NOMO-1 (cell line): ENCODE data around the gene RAPGEF3.

Experiments
- DNase-seq, 2 experiments: peaks; one replicate each; lab custom pipeline; 2025; ENCODE audit not compliant: unreplicated experiment in 2 of 2; lab: John Stamatoyannopoulos, UW

RAPGEF3 gene

GRCh38 chr12:47725893-47726292 lies 32.8 kb downstream of the RAPGEF3 start:
- DNase-seq = no peak

- no peak for DNase-seq
These were observed 33.4 kb downstream of the RAPGEF3 start, which contains the start of gene ENDOU for GRCh38 chr12:47725091-47725772. TSS of gene ENDOU (minus strand) at chr12:47725490. CDS start at chr12:47725413, 77 bp downstream.

DNA sequence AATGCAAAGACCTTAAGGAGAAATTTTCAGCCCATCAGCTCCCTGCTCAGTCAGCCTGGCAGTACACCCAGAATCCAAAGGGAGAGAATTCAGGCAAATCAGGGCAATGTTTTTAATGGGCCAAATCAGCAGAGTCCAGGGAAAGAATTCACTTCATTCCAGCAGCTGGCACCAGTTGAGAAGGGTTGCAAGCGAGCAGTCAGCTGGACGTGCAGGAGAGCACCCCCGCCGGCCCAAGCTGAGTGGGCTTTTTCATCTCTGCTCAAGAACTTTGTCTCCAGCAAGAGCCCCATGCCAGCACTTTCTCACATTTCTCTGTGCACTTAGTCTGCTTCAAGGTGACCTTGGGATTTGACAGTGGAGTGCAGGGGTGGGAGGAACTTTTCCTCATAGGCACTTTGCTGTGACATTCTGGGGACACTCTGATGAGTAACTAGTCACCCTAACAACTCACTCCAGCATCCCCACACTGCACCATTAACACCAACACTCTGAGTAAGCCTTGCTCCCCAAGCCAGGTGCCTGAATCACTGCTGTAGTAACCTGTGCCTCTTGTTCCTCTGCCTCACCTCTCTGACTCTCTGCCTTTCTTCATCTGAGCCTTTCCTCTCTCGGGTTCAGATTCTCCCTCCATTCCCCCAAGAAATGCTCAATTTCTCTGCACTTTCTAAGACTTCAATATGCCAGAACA lies 35.6 kb downstream of the RAPGEF3 start:
- no peak for DNase-seq

- no peak for DNase-seq
These were observed 36.4 kb downstream of the RAPGEF3 start for GRCh38 chr12:47722136-47722834.

GRCh38 chr12:47721431-47721973 lies 37.2 kb downstream of the RAPGEF3 start:
- no peak for DNase-seq

DNA sequence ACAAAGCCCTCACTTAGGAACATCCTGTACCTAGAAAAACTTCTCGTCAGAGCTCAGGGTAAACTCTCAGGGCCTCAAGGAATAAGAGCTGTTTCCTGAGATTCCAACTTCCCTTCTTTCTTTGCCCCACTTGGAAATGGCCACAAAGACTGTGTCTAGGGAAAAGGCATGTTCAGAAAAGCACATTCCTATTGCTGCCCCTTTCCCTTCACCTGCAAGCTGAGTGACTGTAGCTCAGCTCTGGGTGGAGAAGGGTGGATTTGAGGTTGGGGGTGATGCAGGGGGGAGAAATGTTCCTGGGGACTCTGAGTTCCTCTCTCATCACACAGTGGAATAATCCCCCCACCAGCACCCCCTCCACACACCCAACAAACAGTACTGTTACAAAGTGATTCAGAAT lies 40.1 kb downstream of the RAPGEF3 start:
- DNase-seq = no peak

GRCh38 chr12:47717443-47718193 lies 41.1 kb downstream of the RAPGEF3 start:
- DNase-seq = peak; percentile 47 to 62

GRCh38 chr12:47717046-47717442 lies 41.6 kb downstream of the RAPGEF3 start:
- DNase-seq = no peak

GRCh38 chr12:47715877-47716548 lies 42.7 kb downstream of the RAPGEF3 start:
- no peak for DNase-seq

DNA sequence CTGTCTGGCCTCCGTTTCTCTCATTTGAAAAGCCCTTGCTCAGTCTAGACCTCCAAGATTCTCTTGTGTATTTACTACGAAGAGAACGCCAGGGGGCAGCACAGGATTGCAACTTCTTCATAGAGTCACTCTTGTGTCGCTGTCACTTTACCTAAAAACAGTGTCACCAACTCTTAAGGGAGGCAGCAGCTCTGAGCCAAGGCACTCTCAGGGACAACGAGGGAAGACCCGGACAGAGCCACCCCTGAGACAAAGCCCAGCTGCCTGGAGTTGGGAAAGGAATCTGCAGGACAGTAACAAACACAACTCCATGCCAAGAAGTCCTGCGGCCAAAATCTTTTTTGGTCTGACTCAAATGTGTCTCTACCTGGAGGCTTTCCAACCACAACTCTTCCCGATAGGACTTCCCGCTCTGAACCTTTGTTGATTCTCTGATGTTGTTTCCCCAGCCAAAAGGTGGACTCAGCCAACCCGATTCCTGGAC lies 43.2 kb downstream of the RAPGEF3 start:
- peak; percentile 65 to 75 for DNase-seq

DNA sequence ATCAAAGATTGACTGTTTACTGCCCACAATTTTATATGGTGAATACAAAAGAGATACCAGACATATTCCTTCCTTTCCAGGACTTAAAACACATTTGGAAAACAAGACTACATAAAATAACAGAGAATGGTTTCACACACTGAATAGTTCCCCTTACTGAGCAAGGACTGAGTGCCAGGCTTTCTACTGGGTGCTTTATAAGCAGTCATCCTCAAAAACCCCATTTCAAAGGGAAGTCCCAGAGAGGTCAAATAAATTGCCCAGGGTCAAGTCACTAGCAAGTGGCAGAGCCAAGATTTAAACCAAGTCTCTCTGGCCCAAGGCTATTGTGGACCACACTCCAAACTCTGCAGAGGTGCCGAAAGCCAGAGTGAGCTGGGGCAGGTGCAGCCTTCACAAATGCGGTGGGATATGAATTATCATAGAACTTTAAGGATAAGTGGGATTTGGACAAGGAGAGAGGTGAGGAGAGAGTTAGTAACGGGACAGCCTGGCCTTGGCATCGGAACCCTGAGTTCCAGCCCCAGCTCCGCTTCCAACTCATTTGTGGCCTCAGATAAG lies 43.8 kb downstream of the RAPGEF3 start:
- DNase-seq = no peak

DNA sequence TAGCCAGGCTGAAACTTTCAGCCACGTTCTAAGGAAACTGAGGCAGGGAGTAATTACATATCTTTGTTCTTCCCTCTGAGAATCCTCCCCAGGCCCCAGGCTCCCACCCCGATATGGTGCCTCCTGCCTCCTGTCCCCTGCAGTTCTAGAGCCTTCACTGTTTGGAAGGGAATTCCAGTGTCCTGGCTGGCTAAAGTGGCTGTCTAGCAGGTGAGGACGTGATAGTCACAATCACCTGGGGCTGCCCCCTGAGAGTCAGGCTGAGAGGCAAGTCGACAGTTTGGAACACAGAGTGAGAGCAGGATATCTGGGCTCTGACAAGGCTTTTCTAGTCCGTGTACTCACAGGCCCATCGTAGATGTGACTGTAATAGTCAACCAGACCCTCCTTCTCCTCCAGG lies 46.5 kb downstream of the RAPGEF3 start:
- DNase-seq = no peak

- DNase-seq = no peak
These were observed 47.2 kb downstream of the RAPGEF3 start for GRCh38 chr12:47711448-47711847.

GRCh38 chr12:47710278-47710677 lies 48.4 kb downstream of the RAPGEF3 start:
- no peak for DNase-seq

- peak; percentile 32 to 77 for DNase-seq
These were observed 49.0 kb downstream of the RAPGEF3 start for GRCh38 chr12:47709671-47710070.

DNA sequence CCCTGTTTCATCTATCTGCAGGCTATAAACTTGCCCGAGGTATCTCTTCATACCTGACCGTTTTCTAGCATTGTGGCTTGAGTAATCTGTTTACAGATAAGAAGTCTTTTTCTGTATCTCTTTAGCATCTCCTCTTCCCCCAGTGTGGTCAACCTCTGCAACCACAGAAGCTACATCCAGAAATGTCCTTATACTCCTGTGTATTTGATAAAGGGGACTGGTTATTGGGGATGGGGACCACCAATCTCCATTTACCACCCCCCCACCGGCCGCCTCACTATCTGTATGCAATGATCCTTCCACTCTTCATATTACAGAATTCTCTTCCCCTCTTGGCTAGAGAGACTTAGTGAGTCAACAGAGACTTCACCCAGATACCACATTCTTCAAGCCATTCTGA lies 49.4 kb downstream of the RAPGEF3 start:
- DNase-seq = no peak

DNA sequence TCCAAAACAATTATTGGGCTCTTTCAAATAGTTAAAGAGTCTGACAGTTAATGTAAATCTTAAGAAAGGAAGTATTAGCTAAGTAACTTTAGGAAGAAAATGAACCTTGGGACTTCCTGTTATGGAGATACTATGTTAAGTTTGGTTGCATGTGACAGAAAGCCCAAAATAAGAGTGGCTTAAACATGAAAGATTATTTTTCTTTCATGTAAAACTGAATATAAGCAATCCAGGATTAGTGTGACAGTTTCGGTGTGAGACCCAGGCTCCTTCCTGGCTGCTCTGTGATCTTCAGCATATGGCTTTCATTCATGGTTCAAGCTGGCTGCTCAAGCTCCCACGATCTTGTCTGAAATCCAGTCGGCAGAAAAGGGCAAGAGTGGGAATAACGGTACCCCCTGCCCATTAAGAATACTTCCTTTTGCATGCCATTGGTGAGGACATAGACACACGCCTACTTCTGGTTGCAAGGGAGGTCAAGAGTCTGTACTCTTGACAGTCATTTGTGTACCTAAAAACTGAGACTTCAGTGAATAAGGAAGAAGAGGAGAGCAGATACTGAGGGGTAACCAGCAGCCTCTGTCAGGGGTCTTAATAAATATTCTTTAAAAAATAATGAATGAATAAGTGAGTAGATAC lies 50.7 kb downstream of the RAPGEF3 start:
- peak in 1 of 2 experiments; percentile 41 for DNase-seq

DNA sequence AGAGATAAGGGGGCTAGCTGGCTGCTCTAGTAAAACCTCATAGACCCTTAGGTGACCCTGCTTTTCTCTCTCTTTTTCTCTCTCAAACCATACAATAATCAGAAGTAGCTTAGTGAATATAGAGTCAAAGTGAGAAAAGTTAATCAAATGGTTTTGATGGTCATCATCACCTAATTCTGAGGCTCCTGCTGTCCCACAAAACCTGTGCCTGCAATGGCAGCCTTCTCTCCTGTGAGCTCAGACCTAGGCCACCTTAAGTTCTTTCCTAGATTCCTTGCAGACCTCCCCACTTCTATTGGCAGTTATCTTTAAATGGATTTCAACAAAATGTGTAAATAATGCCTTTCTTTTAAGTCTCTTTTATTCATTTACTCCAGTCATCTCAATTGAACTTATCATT lies 51.3 kb downstream of the RAPGEF3 start:
- DNase-seq = no peak
